HG02870 (cell line): ENCODE results near the gene FAM168B.

ENCODE experiments used
- ATAC-seq: cut with Tn5 transposase; IDR thresholded peaks from one replicate; pipeline ENCODE4 v1.9.1; 2021; ENCODE audit warnings: mild to moderate bottlenecking, moderate library complexity; ENCODE audit not compliant: unreplicated experiment

The FAM168B gene

GRCh38 chr2:131040661-131041401, 52.4 kb downstream of the FAM168B start:
- ATAC-seq = no peak

DNA sequence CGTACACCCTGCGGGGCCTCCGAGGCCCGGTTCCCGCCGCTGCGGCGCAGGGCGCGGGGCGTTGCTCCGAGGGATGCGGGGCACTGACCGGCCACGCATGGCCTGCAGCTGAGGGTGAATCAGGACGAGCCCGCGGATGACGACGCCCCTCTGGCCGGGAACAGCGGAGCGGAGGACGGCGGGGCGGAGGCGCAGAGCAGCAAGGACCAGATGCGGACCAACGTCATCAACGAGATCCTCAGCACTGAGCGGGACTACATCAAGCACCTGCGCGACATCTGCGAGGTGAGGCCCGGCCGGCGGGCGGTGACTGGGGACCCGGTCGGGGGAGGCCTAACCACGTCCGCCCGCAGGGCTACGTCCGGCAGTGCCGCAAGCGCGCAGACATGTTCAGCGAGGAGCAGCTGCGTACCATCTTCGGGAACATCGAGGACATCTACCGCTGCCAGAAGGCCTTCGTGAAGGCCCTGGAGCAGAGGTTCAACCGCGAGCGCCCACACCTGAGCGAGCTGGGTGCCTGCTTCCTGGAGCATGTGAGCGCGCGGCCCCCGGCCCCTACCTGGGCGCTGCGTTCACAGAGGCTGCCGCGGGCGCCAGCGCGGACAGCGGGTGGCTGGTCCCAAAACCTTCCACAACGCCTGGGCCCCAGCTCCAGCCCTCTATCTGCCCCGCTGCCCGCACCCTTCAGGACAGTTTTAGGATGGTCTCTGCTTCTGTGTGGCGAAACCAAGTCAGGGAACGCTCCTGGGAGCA, 53.2 kb downstream of the FAM168B start:
- no peak for ATAC-seq

GRCh38 chr2:131039535-131039907, 53.7 kb downstream of the FAM168B start:
- no peak for ATAC-seq

DNA sequence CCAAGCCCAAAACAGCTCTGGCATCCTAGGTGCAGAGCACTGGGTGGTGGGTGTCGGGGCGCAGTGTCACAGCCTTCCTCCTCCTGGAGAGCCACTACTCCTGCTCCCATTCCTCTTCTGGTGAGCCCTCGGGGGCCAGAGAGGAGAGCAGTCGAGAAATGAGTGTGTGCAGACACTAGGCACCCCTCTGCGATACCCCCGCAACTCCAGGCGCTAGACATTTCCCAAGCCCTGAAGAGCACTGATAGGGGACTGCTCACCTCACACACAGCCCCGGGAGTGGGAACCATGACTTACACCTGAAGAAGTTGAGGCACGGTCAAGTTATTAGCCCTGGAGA, 54.2 kb downstream of the FAM168B start:
- no peak for ATAC-seq

DNA sequence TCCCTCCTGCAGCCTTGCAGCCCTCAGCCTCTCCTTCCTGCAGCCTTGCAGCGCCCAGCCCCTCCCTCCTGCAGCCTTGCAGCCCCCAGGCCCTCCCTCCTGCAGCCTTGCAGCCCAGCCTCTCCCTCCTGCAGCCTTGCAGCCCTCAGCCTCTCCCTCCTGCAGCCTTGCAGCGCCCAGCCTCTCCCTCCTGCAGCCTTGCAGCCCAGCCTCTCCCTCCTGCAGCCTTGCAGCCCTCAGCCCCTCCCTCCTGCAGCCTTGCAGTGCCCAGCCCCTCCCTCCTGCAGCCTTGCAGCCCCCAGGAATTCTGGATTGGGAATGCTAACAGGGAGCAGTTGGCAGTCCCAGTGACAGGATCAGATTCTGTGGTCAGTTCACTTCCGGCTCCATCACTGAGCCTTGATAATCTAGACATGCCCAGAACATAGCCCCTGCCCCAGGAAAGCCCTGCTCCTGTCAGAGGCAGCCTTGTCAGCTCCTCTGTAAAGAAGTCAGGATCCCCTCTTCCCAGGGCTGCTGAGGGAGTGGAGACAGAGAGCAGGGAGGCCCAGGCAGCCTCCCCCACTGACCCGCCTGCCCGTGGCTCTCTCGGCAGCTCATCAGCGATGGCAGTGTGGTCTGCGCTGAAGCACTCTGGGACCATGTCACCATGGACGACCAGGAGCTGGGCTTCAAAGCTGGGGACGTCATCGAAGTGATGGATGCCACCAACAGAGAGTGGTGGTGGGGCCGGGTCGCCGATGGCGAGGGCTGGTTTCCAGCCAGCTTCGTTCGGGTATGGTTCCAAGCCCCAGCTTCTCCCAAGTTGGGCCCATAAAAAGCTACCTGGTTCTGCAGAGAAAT, 54.8 kb downstream of the FAM168B start:
- ATAC-seq = no peak

DNA sequence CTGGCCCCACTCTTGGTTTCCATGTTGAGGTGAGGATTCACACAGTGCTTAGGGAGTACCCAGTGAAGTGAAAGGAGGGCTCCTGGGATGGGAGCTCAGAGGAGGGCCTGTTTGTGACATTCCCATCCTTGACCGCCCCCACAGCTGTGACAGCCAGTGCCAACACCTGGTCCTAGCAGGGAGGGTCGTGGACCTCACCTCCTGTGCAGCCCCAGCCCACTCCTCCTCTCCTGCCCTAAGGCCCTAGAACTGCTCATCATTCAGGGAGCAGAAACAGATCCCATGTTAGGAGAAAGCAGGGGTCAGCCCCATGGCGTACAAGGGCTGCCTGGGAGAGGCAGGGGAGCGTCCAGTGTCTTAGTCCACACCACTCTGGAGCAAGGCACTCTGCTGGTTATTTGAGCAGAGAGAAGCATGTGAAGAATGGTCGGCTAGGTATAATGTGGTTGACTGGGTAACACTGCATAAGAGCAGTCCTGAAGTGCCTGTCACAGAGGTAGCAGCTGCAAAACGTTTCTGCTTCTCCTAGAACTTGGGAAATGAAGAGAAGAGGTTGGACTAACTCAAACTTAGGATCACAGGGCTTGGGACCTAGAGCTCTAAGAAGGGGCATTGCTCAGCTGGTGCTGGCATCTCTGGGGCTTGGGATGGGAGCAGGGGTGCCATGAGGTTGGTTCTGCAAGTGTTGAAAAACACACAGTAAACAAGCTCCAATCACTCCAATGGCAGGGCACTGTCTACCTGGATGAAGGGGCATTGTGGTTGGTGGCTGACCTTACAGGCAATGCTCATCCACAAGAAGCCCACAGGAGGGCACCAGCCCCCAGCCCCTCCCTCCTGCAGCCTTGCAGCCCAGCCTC, 55.6 kb downstream of the FAM168B start:
- no peak for ATAC-seq

DNA sequence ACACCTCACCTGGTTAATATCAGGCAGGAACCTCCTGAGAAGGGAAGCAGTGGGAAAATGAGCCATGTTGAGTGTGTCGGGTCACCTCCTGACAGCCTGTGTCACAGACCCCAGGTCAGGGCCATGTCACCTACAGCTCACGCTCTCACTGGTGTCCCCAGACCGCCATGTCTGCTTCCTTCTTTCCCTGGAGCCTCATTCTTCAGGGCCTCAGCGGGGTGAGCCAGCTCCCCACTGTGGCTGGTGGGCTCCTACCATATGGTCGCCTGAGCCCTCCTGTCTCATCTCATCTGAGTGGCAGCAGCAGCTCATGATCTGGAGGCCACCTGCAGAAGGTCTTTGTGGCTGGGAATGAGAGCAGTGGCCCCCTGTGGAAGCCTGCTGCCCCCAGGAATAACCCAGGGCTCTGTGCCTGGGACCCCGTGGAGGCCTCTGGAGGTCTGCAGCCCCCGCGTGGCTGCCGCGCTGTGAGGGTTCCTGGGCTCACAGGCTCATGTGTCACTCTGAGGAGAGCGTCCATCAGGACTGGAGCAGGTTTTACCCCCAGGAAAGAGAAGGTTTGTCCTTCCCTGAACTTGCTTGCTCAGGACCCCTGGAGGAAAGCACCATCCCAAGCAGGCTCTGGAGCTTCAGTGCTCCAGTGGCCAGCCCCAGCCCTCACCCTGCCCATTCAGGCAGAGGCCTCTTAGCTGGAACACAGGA, 56.4 kb downstream of the FAM168B start:
- no peak for ATAC-seq

DNA sequence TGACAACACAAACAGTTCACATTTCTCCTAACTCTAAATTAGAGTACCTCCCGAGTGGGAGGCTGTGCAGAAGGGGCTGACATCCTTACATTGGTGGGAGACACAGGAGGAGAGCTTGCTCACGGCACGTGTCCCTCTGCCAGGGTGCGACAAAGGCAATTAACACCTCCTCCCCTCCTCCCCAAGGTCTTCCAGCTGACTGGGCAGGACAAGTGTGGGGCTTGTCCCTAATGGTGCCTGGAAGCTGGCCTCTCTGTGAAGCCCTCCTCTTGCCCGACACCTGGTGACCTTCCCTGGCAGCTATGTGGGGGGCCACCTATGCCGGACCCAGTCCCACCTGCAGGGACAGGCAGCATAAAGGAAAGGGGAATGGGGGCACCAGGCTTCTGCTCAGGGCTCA, 57.0 kb downstream of the FAM168B start:
- no peak for ATAC-seq

GRCh38 chr2:131035826-131036231, 57.4 kb downstream of the FAM168B start:
- no peak for ATAC-seq

- ATAC-seq = no peak
Observed at GRCh38 chr2:131035112-131035825, 58.0 kb downstream of the FAM168B start.

GRCh38 chr2:131034122-131035051, 58.9 kb downstream of the FAM168B start:
- ATAC-seq = no peak

DNA sequence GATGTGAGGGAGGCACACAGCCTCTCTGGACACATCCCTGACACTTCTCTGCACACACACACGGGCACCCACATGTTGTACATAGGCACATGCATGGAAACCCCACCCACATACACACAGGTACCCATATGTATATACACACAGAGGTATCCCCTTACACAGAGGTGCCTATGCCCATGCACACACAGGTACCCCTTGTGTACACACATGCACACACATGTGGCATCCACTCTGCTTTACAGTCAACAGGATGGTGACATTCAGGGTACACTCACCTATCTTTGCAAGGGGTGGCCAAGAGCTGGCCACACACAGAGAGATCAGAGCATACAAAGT, 59.5 kb downstream of the FAM168B start:
- no peak for ATAC-seq

- no peak for ATAC-seq
Observed at GRCh38 chr2:131032393-131032836, 60.8 kb downstream of the FAM168B start.

- no peak for ATAC-seq
Observed at GRCh38 chr2:131031875-131032274, 61.4 kb downstream of the FAM168B start.

DNA sequence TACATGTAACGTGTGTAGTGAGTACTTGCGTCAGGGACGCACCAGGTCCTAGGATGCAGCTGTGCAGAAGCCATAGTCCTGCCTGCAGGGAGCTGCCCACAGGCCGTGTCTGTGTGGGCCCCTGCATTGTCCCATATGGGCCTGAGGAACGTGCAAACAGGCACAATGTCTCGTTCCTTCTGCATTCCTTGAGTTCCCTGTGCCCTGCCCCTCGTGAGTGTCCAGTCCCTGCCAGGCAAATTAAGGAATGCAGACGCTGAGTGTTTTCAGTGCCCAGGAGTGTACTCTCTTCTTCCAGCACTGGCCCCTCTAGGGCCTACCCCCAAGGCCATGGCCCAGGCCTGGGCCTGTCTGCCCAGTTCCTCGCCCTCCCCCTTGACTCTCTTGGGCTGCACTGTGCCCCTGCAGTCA, 61.8 kb downstream of the FAM168B start:
- ATAC-seq = no peak

DNA sequence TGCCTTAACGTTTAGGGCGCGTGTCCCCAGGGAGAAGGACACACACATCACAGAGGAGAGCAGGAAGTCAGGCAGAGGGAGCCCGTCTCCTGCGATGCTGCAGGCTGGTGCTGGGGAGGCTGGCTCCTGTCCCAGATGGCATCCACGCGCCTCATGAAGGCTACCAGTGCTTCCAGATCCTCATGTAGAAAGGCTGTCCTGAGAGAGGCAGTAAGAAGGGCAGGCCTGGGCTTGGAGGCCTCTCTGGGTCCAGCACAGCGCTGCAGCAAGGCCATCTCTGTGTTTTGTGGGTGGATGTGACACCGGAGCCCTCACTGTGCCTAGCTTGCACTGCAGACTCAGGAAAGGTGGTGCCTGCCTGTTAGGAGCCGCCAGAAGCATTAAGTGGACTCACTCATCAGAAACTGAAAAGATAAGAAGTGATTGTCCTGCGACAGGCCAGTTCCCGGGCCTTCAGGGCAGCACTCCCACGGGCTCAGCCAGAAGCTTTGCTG, 62.7 kb downstream of the FAM168B start:
- ATAC-seq = no peak

DNA sequence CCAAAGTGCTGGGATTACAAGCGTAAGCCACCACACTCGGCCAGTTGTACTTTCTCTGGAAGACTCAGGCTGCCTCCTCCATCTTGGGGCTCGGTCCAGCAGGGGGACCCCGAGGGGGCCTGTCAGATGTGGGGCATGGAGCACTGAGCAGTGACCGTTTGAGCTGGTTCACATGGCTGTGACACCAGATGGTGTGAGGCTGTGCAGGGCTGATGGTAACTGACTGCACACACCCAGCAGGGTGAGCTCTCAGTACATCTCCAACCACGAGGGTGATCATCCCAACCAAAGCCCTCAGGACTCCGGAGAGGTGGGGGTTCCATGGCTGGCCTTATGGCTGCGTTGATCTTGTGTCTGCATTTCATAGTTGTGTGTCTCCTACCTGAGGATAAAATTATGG, 63.4 kb downstream of the FAM168B start:
- ATAC-seq = no peak
